Glutamatergic neuron (in vitro differentiated cells): Measurements from ENCODE around the gene CBFA2T3. TPM values are rescaled to one million over a fixed set of nuclear protein-coding genes. Genes with fewer than 3 reads are reported as not detected.
"Not testable (repeated sequence)": the region's sequence is repeated elsewhere in the genome, so short reads cannot be mapped to it uniquely, and the experiment has no call there.

Experiments
- DNase-seq: peaks from one replicate; pipeline ENCODE4 v3.0.0; 2022
- H3K27ac Mint-ChIP-seq: one replicate; pipeline ENCODE4 v1.8.0; 2020; ENCODE audit warnings: mild to moderate bottlenecking, mixed read lengths, inconsistent platforms; ENCODE audit not compliant: unreplicated experiment
- H3K27me3 Mint-ChIP-seq: one replicate; pipeline ENCODE4 v1.8.0; 2020; ENCODE audit warnings: mild to moderate bottlenecking, moderate library complexity, mixed read lengths, inconsistent platforms; ENCODE audit not compliant: unreplicated experiment
- H3K36me3 Mint-ChIP-seq: one replicate; pipeline ENCODE4 v1.8.0; 2020; ENCODE audit warnings: mild to moderate bottlenecking, mixed read lengths, inconsistent platforms; ENCODE audit not compliant: unreplicated experiment
- H3K4me1 Mint-ChIP-seq: one replicate; pipeline ENCODE4 v1.8.0; 2020; ENCODE audit warnings: mild to moderate bottlenecking, low read depth, mixed read lengths, inconsistent platforms; ENCODE audit not compliant: unreplicated experiment
- H3K4me3 Mint-ChIP-seq: one replicate; pipeline ENCODE4 v1.8.0; 2020; ENCODE audit warnings: mild to moderate bottlenecking, mixed read lengths, inconsistent platforms; ENCODE audit not compliant: unreplicated experiment
- H3K9me3 Mint-ChIP-seq: one replicate; pipeline ENCODE4 v1.8.0; 2020; ENCODE audit warnings: mild to moderate bottlenecking, moderate library complexity, mixed read lengths, inconsistent platforms; ENCODE audit not compliant: unreplicated experiment
- CTCF ChIP-seq: fragments of 200-600 bp; sonication (generic); IDR thresholded peaks from one replicate; pipeline ENCODE4 v1.5.0; 2021; ENCODE audit not compliant: partially characterized antibody, unreplicated experiment
- total RNA-seq: library from RNA; stranded (reverse); fragmentation: NEBNext Ultra II Directional; extraction: Animal tissue kit (Norgen Biotek cat#: 25700); gene quantifications from one replicate; pipeline ENCODE4 v1.2.1, GENCODE V29; 2021; ENCODE audit not compliant: unreplicated experiment

Gene CBFA2T3
- total RNA-seq, 1 donor from 2014 or later: 126 TPM

- Mint-ChIP-seq H3K4me1 (peaks cover 10% of the 10 kb centered on the region), H3K4me3 (no peak overlapping the region), H3K27ac (no peak overlapping the region), H3K9me3 (peaks cover 11% of the 10 kb centered on the region), H3K27me3 (peaks cover 11% of the 10 kb centered on the region), H3K36me3 (peaks cover 6% of the 10 kb centered on the region)
- no peak for TF ChIP-seq CTCF
- no peak for DNase-seq
Observed at GRCh38 chr16:89002851-89003830, 26.1 kb upstream of the CBFA2T3 start.

- DNase-seq, H3K4me1 Mint-ChIP-seq, H3K4me3 Mint-ChIP-seq, H3K27ac Mint-ChIP-seq, H3K36me3 Mint-ChIP-seq: not testable (repeated sequence)
- Mint-ChIP-seq H3K27me3 (peaks cover 11% of the 10 kb centered on the region), H3K9me3 (peaks cover 11% of the 10 kb centered on the region)
Observed at GRCh38 chr16:89002081-89002480, 25.1 kb upstream of the CBFA2T3 start.

GRCh38 chr16:89001117-89002027 is 24.4 kb upstream of the CBFA2T3 start:
- no peak for DNase-seq
- peaks cover 11% of the 10 kb centered on the region for H3K9me3 Mint-ChIP-seq
- peaks cover 10% of the 10 kb centered on the region for H3K4me1 Mint-ChIP-seq
- H3K27ac Mint-ChIP-seq: no peak overlapping the region
- H3K36me3 Mint-ChIP-seq: peaks cover 6% of the 10 kb centered on the region
- H3K27me3 Mint-ChIP-seq: peaks cover 11% of the 10 kb centered on the region
- no peak for TF ChIP-seq CTCF
- no peak overlapping the region for H3K4me3 Mint-ChIP-seq

- H3K36me3 Mint-ChIP-seq: peaks cover 6% of the 10 kb centered on the region
- no peak for DNase-seq
- no peak overlapping the region for H3K4me3 Mint-ChIP-seq
- peaks cover 11% of the 10 kb centered on the region for H3K9me3 Mint-ChIP-seq
- peaks cover 10% of the 10 kb centered on the region for H3K4me1 Mint-ChIP-seq
- no peak overlapping the region for H3K27ac Mint-ChIP-seq
- no peak for TF ChIP-seq CTCF
- peaks cover 11% of the 10 kb centered on the region for H3K27me3 Mint-ChIP-seq
Observed at GRCh38 chr16:89000207-89000959, 23.4 kb upstream of the CBFA2T3 start.
